Sigmoid colon (tissue), 7 donors: ENCODE results near the gene GRIK3. TPM values are rescaled to one million over a fixed set of nuclear protein-coding genes. Genes with fewer than 3 reads are reported as not detected.

ENCODE experiments used
- DNase-seq: peaks from one replicate; pipeline ENCODE4 v3.0.0-alpha.2; 2019
- H3K27ac ChIP-seq, 4 donors: fragments of 200-600 bp; sonication (generic); one replicate each; pipeline ENCODE4 v1.5.1; 2016 to 2019; ENCODE audit warnings: mild to moderate bottlenecking in 1 of 4
- H3K27me3 ChIP-seq, 3 donors: fragments of 200-600 bp; sonication (generic); one replicate each; pipeline ENCODE4 v1.5.1; 2019; ENCODE audit warnings: mild to moderate bottlenecking in 1 of 3
- H3K36me3 ChIP-seq, 4 donors: fragments of 200-600 bp; sonication (generic); one replicate each; pipeline ENCODE4 v1.5.1; 2016 to 2019
- H3K4me1 ChIP-seq, 4 donors: fragments of 200-600 bp; sonication (generic); one replicate each; pipeline ENCODE4 v1.5.1; 2017 to 2019
- H3K4me3 ChIP-seq, 4 donors: fragments of 200-600 bp; sonication (generic); one replicate each; pipeline ENCODE4 v1.5.1; 2017 to 2019; ENCODE audit warnings: mild to moderate bottlenecking in 2 of 4, moderate library complexity in 1 of 4
- H3K9me3 ChIP-seq, 4 donors: fragments of 200-600 bp in 3 of 4; sonication (generic) in 3 of 4; one replicate each; pipeline versions ENCODE4 v1.5.1 to v1.6.1; 2013 to 2019
- CTCF ChIP-seq, 4 experiments: fragments of 450-650 bp in 3 of 4; fragments of 200-600 bp in 1 of 4; IDR thresholded peaks; one replicate each; pipeline ENCODE4 v1.5.1; 2016 to 2019; ENCODE audit warnings: antibody characterized with exemption in 4 of 4, mild to moderate bottlenecking in 3 of 4, moderate library complexity in 2 of 4
- EP300 ChIP-seq, 4 donors: sonication (generic); formaldehyde crosslinking; IDR thresholded peaks; one replicate each; pipeline ENCODE4 v1.6.1; 2017; ENCODE audit warnings: antibody characterized with exemption in 4 of 4
- POLR2A ChIP-seq, 2 donors: fragments of 450-650 bp; IDR thresholded peaks; one replicate each; pipeline ENCODE4 v1.6.1; 2016; ENCODE audit warnings: antibody characterized with exemption in 2 of 2, mild to moderate bottlenecking in 2 of 2, moderate library complexity in 2 of 2
- POLR2AphosphoS5 ChIP-seq, 4 donors: sonication (generic); formaldehyde crosslinking; IDR thresholded peaks; one replicate each; pipeline ENCODE4 v1.6.1; 2017; ENCODE audit warnings: antibody characterized with exemption in 4 of 4
- WGBS, 2 donors: extraction: QIAGEN DNeasy Blood & Tissue Kit; methylation state at CpG; one replicate each; pipeline ENCODE4 v1.1.7; 2013; 5-methylcytosine and 5-hydroxymethylcytosine counted together
- intact Hi-C: fragments of 100-400 bp; cut with DNase I; formaldehyde crosslinking; loops from one replicate; pipeline ENCODE4 v1.15.1; 2023
- polyA plus RNA-seq, 3 donors: library from polyadenylated mRNA; stranded (reverse); fragments of 200-250 nt; gene quantifications; one replicate each; pipeline ENCODE4 v1.2.3, GENCODE V29; 2013
- total RNA-seq, 4 donors: library from RNA; depleted of rRNA; stranded (reverse); fragments of >200 nt; gene quantifications; one replicate each; pipeline ENCODE4 v1.1.0, GENCODE V29; 2016
- donor health status: healthy with polysubstance abuse.
- donor health status: Bipolar disorder and iron deficiency.
- donor health status: healthy.

The GRIK3 gene
- total and polyA plus RNA-seq, 7 donors: 0.60 to 7.1 (median 3.4) TPM; not detected in 1

- H3K27me3 ChIP-seq: peaks cover 0 to 53% (median under 1%) of the 10 kb centered on the region in 3 donors
- WGBS, 2 donors: 12 to 29% methylated on average over 1 of the region's 1 CpG
- intact Hi-C loops: no loop called here
Measured at GRCh38 chr1:36847186-36847585, 187.1 kb downstream of the GRIK3 start.

GRCh38 chr1:36846357-36846756, 188.0 kb downstream of the GRIK3 start:
- no peaks in the 10 kb centered on the region for H3K36me3 ChIP-seq
- no peaks in the 10 kb centered on the region for H3K9me3 ChIP-seq
- no peaks in the 10 kb centered on the region for H3K4me1 ChIP-seq
- intact Hi-C loops: no loop called here
- peaks cover 0 to 52% (median 0%) of the 10 kb centered on the region in 3 donors for H3K27me3 ChIP-seq
- H3K4me3 ChIP-seq: no peak overlapping the region
- TF ChIP-seq EP300 (IDR thresholded peaks at IDR 0.05): no peak
- no peak for DNase-seq
- 36% methylated on average over 1 of the region's 1 CpG for WGBS, 2 donors
- H3K27ac ChIP-seq: no peak overlapping the region

More at GRCh38 chr1:36847186-36847585, 187.1 kb downstream of the GRIK3 start:
- DNase-seq: no peak
- Histone ChIP-seq H3K36me3 (no peaks in the 10 kb centered on the region), H3K4me1 (no peaks in the 10 kb centered on the region), H3K27ac (no peak overlapping the region), H3K9me3 (no peaks in the 10 kb centered on the region), H3K4me3 (no peak overlapping the region)
- no peak for TF ChIP-seq POLR2AphosphoS5 (IDR thresholded peaks at IDR 0.05)
- TF ChIP-seq POLR2A (IDR thresholded peaks at IDR 0.05): no peak
- TF ChIP-seq CTCF (IDR thresholded peaks at IDR 0.05): no peak
- TF ChIP-seq EP300 (IDR thresholded peaks at IDR 0.05): no peak

- 74 to 78% methylated on average over 14 of the region's 14 CpGs for WGBS, 2 donors
- no peak for DNase-seq
Measured at GRCh38 chr1:36845802-36846201, 188.5 kb downstream of the GRIK3 start.

GRCh38 chr1:36844917-36845316, 189.4 kb downstream of the GRIK3 start:
- DNase-seq: no peak
- Histone ChIP-seq H3K4me3 (no peak overlapping the region), H3K27me3 (peaks cover 0 to 42% (median 0%) of the 10 kb centered on the region in 3 donors), H3K27ac (no peak overlapping the region), H3K9me3 (no peaks in the 10 kb centered on the region), H3K4me1 (no peaks in the 10 kb centered on the region), H3K36me3 (no peaks in the 10 kb centered on the region)
- TF ChIP-seq EP300 (IDR thresholded peaks at IDR 0.05) (no peak), CTCF (IDR thresholded peaks at IDR 0.05) (no peak), POLR2AphosphoS5 (IDR thresholded peaks at IDR 0.05) (no peak), POLR2A (IDR thresholded peaks at IDR 0.05) (no peak)
- WGBS, 2 donors: 71 to 76% methylated on average over 9 of the region's 9 CpGs
- intact Hi-C loops: no loop called here

More at GRCh38 chr1:36845802-36846201, 188.5 kb downstream of the GRIK3 start:
- H3K27ac ChIP-seq: no peak overlapping the region
- H3K9me3 ChIP-seq: no peaks in the 10 kb centered on the region
- peaks cover 0 to 50% (median 0%) of the 10 kb centered on the region in 3 donors for H3K27me3 ChIP-seq
- TF ChIP-seq POLR2A (IDR thresholded peaks at IDR 0.05) (no peak), CTCF (IDR thresholded peaks at IDR 0.05) (no peak), EP300 (IDR thresholded peaks at IDR 0.05) (no peak), POLR2AphosphoS5 (IDR thresholded peaks at IDR 0.05) (no peak)
- H3K4me1 ChIP-seq: no peaks in the 10 kb centered on the region
- no peak overlapping the region for H3K4me3 ChIP-seq
- H3K36me3 ChIP-seq: no peaks in the 10 kb centered on the region
- intact Hi-C loops: no loop called here

GRCh38 chr1:36843906-36844610, 190.3 kb downstream of the GRIK3 start:
- no peaks in the 10 kb centered on the region for H3K4me1 ChIP-seq
- intact Hi-C loops: no loop called here

More at GRCh38 chr1:36843906-36844610, 190.3 kb downstream of the GRIK3 start:
- DNase-seq: no peak
- Histone ChIP-seq H3K36me3 (no peaks in the 10 kb centered on the region), H3K4me3 (no peak overlapping the region), H3K27ac (no peak overlapping the region), H3K27me3 (peaks cover 0 to 41% (median 0%) of the 10 kb centered on the region in 3 donors), H3K9me3 (no peaks in the 10 kb centered on the region)
- no peak for TF ChIP-seq POLR2A (IDR thresholded peaks at IDR 0.05)
- TF ChIP-seq EP300 (IDR thresholded peaks at IDR 0.05): no peak
- TF ChIP-seq POLR2AphosphoS5 (IDR thresholded peaks at IDR 0.05): no peak
- TF ChIP-seq CTCF (IDR thresholded peaks at IDR 0.05): no peak
- 77 to 83% methylated on average over 11 of the region's 11 CpGs for WGBS, 2 donors
